GM21390 (cell line): ENCODE measurements around the gene KCTD1.

Source experiments
- ATAC-seq: cut with Tn5 transposase; IDR thresholded peaks from one replicate; pipeline ENCODE4 v1.9.1; 2021; ENCODE audit not compliant: unreplicated experiment

The KCTD1 gene

DNA sequence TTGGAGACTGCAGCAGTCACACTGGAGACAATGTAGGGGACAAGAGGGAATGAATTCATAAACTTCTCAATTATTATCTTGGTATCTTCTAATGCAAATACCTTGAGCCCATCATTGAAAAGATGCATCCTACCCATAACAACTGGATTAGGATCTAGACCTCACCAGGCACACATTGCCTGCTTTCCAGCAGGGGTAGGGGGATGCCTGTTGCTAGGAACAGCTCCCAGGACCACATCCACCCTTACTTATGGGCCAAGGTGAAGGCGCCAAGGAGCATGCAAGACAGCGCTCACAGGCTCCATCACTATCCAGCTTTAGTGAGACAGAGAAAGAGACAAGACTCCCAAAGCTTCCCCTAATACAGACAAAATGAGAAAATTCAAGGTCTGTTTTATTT, 24.4 kb downstream of the KCTD1 start:
- ATAC-seq: no peak

GRCh38 chr18:26521617-26522016, 26.7 kb downstream of the KCTD1 start:
- no peak for ATAC-seq

DNA sequence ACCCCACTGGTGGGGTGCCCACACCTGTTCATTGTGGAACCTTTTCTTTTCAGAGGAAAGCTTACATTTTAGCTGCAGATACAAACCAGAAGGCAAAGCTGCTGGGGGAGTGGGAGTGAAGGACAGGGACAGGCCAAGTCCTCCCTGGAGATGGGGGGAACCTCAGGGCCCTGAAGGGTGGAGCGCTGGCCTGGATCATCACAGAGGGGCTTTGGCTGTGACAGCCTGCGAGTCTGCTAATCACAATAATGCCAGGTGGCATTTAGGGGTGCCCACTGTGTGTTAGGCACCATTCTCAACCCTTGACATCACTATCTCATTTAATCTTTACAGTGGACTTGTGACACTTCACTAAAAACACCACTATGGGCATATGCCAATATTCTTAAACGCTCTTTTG, 27.4 kb downstream of the KCTD1 start:
- no peak for ATAC-seq

GRCh38 chr18:26519114-26519513, 29.2 kb downstream of the KCTD1 start:
- no peak for ATAC-seq

GRCh38 chr18:26516964-26517363, 31.4 kb downstream of the KCTD1 start:
- ATAC-seq: no peak

- ATAC-seq: no peak
These were observed 32.5 kb downstream of the KCTD1 start for GRCh38 chr18:26515643-26516487.

GRCh38 chr18:26511339-26512071, 36.8 kb downstream of the KCTD1 start:
- ATAC-seq: no peak

DNA sequence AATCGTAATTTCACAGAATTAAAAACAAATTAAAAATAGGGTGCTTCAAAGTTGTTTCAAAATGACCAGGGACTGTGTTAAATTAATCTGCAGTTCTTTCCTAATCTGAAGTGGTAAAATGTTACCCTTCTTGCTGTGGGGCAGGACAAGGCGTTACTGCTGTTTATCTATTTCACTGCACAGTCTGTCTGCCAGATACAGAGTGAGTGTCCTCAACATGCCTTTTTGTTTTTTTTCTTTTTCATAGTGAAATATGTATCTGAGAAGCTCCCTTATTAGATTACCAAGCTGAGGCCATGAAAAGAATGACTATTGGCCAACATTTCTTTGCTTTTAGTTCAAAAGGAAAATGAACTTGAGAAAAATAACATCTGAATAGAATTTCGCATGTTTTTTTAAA, 38.0 kb downstream of the KCTD1 start:
- no peak for ATAC-seq

DNA sequence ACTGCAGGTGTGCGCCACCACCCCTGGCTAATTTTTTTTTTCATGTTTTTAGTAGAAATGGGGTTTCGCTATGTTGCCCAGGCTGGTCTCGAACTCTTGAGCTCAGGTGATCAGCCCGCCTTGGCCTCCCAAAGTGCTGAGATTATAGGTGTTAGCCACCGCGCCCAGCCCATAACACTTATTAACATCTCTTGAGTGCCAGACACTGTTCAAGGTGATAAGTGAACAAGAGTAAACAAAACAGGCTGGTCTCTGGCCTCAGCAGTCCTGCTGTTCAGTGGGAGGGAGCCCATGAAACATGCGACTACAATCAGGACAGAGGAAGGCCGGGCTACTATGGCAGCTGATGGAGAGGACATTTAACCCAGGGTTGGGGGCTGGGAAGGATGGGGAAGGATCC, 42.3 kb downstream of the KCTD1 start:
- no peak for ATAC-seq

DNA sequence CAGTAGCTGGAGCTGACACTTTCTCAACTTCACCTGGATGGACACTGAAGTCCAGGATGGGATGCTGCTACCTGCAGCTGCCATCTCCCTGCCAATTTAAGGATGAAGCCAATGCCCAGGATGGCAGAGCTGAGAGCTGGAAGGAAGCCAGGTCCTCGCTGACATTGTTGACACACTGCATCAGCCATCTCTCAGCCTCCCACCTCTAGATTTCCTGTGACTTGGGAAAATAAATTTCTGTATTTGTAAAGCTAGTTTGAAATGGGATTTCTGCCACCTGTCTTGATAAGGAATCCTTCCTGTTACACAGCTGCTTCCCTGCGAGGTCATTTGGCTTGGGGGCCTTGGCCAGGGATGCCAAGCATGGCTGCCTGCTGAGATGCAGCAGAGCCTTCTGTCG, 43.5 kb downstream of the KCTD1 start:
- no peak for ATAC-seq

- no peak for ATAC-seq
These were observed 45.0 kb downstream of the KCTD1 start for GRCh38 chr18:26503382-26503781.

DNA sequence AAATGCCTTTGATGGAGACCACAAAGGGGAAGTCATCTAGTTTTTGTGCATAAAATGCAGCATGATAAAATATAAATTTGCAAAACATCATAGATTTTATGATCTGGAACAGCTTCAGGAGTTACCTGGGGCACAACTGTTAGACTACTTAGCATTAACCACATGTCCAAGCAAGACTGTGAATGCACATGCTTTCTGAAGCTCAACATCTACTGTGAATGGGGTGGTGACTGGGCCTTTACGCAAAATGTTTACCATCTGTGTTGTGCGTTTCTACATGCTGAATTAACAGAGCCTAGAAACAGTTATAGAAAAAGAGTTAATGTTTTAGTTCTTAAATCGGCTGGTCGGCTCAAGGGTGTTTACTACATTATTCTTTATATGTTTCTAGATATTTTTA, 45.5 kb downstream of the KCTD1 start:
- no peak for ATAC-seq

DNA sequence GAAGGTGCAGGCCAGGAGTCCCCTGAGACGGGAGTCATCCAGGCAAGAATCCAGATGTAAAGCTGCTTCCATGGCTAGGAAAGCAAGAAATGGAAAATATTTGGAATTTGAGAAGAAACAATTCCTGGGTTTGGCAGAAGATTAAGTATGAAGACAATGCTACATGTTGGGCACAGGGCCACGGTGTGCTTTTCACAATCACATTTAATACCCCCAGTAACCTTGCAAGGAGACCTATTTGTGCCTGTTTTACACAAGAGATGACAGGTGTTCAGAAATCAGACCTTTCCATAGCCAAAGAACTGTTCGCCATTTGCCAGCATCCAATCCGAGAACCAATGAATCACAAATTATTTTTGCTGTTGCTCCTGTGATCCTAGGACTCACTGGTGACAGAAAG, 50.5 kb downstream of the KCTD1 start:
- ATAC-seq: no peak

DNA sequence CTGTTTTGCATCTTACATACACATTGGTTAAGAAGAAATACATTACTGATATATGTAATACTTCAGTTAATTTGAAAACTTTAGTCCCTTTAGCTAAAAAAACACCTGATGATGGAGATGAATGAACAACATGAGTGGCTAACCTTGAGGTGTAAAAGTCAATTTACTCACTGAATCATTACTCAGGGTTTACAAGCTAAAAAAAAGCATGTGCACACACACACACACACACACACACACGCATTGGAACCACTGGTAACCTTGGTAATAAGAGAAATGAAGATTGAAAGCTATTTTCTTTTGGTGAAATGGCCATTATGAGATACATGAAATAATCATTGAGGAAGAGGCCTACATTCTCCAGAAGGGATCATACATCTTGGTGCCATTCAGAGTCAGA, 51.8 kb downstream of the KCTD1 start:
- ATAC-seq: no peak

GRCh38 chr18:26495287-26495686, 53.1 kb downstream of the KCTD1 start:
- ATAC-seq: no peak

- no peak for ATAC-seq
These were observed 55.3 kb downstream of the KCTD1 start for GRCh38 chr18:26493021-26493420.

- ATAC-seq: no peak
These were observed 57.0 kb downstream of the KCTD1 start for GRCh38 chr18:26491194-26491816.

- no peak for ATAC-seq
These were observed 58.5 kb downstream of the KCTD1 start for GRCh38 chr18:26489881-26490280.

- no peak for ATAC-seq
These were observed 59.2 kb downstream of the KCTD1 start for GRCh38 chr18:26489191-26489590.

DNA sequence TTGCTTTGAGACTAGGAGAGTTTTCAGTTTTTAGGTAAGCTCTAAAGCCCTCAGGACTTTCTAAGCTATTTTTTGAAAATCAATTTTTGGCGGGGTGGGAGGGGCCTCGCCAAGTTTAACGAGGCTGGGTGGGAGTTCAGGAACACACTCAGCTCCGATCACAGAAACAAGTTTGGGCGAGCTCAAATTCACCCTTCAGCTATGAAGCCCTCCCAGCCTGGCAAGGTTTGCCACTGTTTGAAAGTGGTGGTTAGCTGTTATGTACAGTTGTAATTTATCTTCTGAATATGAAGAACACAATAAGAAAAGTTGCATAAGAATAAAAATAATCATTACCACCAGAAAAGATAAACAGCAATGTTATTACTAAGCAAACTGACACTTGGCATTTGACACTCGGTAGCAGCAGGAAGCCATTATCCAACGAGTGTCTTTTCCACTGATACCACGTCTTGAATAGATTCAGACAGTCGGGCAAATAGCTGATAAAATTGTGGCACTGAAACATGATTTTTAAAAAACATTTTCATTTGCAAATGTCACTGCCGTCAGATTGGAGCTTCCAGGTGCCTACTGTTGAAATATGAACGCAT, 59.8 kb downstream of the KCTD1 start:
- no peak for ATAC-seq

GRCh38 chr18:26487437-26487836, 60.9 kb downstream of the KCTD1 start:
- peak; percentile 69 for ATAC-seq

DNA sequence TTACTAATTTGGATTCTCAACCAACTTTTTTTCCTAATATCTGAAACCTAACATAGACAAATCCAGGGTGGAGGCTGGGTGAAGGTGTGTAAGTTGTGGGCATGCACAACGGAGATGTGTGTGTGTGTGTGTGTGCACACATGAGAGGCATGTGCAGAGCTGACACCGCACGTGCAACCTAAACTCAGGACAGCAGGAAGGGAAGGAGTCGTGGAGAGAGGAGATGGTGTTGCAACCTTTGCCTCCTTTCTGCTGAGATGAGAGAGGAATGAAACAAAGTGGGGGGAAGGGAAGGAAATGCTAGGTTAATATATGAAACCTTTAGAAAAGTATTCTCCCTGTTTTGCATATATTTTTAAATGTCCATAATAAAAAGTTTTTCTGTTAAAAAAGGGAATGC, 64.7 kb downstream of the KCTD1 start:
- ATAC-seq: no peak
